IPS-18c (cell line): ENCODE results near the gene STK32B.

ENCODE experiments used
- H3K4me3 ChIP-seq: 2 replicates; pipeline ENCODE4 v1.7.0; 2013; ENCODE audit warnings: low read depth, mild to moderate bottlenecking, low read length, moderate library complexity; ENCODE audit not compliant: insufficient read depth
- H3K9me3 ChIP-seq: one replicate; pipeline ENCODE4 v1.6.1; 2013; ENCODE audit warnings: mild to moderate bottlenecking, low read length, moderate library complexity; ENCODE audit not compliant: control insufficient read depth, insufficient read depth

STK32B gene

DNA sequence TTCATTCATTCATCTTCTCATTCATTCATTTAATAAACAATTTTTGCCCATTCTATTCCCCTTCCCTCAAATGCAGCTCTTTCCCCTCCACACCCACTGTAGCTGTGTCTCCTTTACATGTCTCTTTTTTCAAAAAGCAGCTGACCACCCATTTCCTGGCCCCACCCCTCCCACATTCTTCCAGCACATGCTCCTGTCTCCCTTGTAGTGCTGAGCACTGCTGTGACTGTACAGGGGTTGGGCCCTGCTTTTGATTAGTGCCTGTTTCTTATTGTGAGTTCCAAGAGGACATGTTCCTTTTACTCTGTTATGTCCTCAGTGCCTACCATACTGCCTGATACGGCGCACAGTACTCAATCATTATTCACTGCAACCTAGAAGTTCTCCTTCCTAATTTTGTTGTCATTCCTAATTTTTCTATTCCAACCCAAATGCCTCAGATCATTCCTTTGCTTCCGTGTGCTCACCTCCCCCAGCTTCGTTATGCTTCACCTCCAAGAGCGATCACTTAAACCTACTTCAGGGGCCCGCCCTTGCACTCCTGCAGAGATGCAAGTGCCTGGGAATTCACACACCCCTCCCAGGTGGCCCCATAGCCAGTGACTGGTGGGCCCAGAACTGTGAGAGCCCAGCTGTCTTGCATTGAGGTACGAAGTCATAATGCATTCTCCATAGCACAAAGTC lies 152.2 kb downstream of the STK32B start:
- no peak overlapping the region for H3K4me3 ChIP-seq
- H3K9me3 ChIP-seq, result peaks cover 7% of the 10 kb centered on the region

DNA sequence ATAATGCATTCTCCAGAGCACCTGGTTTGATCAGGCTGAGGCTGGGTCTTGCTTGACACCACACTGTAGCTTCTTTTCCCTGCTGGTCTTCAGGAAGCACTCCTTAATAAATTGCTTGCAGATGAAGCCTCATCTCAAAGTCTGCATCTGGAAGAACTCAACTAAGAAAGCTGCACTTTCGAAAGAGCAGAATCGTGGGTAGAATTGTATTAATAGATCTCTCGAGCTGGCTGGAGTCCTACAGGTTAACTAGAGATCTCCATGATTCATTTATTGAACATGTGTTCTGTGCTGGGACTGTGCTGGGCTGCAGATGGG lies 152.7 kb downstream of the STK32B start:
- no peak overlapping the region for H3K4me3 ChIP-seq
- peaks cover 7% of the 10 kb centered on the region for H3K9me3 ChIP-seq

DNA sequence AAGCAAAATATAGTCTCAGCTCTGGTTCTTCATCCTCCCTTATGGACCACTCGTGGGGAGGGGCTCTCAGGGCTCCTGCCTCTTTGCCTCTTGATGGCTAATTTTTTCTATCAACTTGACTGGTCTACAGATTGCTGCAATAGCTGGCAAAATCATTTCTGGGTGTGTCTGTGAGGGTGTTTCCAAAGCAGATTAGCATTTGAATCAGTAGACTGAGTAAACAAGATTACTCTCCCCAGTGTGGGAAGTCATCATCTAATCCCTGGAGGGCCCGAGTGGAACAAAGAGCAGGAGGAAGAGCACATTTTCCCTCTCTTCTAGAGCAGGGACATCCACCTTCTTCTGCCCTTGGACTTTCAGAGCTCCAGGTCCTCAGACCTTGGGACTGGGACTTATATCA lies 153.5 kb downstream of the STK32B start:
- Histone ChIP-seq H3K4me3 (no peak overlapping the region), H3K9me3 (peaks cover 7% of the 10 kb centered on the region)

DNA sequence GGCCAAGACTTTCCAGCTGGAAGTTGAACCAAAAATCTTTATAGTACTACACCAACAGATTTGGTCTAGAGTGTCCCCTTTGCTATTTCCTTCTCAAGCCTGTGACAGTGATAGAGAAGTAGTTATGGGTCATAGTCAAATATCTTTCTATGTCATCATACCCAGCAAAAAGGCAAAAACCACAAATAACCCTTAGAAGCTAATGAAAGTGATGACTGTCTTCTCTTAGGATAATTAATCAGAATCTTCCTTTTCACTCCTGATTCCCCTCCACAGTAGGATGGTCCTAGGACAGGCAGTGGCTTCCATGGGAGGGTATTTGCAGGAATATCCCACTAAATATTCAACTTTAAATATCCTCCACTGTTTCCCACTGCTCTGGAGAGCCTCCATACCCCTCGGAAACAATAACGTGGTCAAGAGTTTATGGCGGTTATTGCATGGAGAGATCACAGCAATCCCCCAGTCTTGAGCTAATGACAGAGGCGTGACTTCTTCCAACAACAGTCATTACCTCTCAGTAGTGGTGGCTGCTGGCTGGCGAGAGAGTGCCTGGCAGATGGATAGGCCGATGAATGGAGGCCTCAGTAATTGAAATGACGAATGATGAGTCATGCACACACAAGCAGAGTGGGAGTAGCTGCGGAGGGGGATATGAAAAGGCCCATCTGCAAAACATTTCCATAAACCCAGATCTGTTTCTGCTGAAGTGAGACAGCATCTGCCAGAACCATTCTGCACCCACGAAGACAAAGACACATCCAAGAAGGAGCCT lies 154.9 kb downstream of the STK32B start:
- H3K9me3 ChIP-seq, result peaks cover 7% of the 10 kb centered on the region
- H3K4me3 ChIP-seq, result no peak overlapping the region; the same call in 1 of the 2 replicates

DNA sequence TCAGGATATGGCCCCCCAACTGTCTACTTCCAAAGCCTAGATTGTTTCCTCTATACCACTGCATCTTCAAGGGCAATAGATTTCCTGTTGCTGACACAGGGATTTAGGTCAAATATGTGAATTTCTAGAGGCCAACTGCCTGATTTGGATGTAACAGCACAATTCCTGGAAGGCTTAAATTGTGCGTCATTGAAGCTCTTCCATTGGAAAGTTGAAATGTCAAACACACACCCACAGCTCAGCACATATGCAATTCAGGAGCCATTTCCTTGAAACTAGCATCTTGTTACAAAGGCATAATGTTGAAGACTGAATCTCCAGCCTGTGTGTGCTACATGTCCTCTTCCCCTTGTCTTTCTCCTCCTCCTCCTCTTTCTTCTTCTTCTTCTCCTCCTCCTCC lies 158.6 kb downstream of the STK32B start:
- Histone ChIP-seq H3K4me3 (no peak overlapping the region), H3K9me3 (peaks cover 7% of the 10 kb centered on the region)

DNA sequence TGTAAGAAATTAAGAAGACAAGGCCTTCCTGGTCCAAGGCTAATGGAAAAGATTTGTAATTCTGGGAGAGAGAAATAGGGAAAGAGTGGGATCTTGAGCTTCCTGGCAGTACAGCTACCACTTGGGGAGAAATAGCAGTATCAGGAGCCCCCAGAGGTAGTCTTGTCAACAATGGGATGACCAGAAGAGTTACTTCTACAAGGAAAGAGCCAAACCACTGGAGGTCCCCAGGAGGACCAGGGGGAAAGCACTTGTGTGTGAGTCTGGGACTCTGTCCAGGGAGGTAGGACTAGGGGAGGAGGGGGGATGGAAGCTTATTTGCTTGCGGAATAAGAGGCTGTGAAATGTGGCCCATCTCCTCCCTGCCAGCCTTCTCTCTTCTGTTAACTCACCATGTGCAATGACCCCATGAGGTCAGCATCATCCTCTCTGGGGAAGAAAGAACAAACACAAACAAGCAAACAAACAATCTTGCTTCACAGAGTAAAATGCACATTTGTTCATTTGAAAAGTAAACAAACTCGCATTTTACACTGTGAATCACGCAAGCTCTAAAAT lies 160.1 kb downstream of the STK32B start:
- Histone ChIP-seq H3K4me3 (no peak overlapping the region), H3K9me3 (peaks cover 7% of the 10 kb centered on the region)

DNA sequence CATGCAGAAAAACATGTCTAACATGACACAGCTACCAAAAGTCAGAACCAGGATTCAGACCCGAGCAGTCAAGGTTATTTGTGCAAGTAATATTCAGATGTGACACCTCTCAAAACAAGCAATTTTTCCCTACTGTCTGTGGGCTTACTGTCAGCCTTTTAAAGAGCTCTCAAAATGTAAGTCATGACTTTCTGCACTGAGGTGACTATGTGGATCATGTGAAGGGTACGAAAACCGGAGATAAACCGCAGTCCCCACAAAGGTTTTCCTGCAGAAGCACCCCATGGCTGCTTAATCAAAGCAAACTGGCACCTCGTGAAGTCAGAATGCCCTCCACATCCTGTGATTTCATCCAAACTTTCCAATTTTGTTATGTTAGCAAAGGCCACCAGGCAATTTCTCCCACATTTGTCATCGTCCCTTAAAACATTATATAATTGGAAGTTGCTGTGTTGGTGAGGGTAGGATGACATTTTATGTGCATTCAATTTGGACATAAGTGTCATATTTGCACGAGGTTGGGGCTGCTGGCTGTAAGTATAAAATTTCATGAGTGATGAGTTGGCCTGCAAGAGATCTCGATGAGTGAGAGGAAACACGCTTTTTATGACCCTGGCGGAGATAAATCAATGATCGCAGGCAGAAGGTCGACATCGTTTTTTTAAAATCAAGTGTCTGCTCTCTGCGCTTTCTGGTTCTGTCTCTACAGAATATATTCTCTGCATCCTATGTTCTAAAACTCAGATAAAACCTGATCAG lies 161.2 kb downstream of the STK32B start:
- peaks cover 6% of the 10 kb centered on the region for H3K9me3 ChIP-seq
- H3K4me3 ChIP-seq, result no peak overlapping the region

DNA sequence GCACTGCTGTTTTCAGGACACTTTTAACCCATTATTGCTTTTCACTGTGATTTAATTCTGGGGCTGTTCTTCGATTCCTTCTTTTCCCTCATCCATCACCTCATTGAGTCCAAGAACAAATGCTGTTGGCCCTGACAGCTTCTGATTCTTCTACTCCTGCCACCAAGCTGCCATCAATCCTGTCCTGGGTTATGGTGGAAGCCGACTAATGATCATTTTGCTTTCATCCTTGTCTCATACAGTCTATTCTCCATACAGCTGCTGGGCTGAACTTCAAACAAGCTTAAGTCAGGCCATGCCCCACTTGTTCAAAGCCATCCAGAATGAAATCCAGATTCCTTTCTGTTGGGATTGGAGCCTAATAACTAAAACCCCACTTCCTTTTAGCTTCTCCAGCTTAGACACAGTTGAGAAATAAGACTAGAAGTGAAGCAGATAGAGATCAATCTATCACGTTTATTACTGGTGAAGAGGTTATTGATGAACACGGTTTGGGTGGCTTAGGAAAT lies 161.9 kb downstream of the STK32B start:
- Histone ChIP-seq H3K4me3 (no peak overlapping the region), H3K9me3 (no peaks in the 10 kb centered on the region)

DNA sequence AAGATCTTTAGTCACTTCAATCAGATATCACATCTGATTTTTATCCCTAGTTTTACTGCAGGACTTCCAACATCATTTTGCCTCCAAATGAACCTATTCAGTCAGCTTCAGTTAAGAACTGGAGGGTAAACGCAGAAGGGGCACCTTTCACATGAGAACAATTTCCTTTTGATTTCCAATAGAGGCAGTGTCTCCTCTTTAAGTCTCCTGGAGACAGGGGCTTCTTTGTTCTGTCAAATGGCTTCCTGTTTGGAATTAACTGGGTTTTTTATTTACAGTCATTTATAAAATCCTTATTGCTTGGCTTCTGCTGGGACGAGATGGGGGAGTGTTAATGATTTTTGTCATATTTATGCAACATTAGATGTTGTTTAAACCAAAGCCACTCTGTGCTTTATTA lies 164.0 kb downstream of the STK32B start:
- Histone ChIP-seq H3K9me3 (no peaks in the 10 kb centered on the region), H3K4me3 (no peak overlapping the region)

DNA sequence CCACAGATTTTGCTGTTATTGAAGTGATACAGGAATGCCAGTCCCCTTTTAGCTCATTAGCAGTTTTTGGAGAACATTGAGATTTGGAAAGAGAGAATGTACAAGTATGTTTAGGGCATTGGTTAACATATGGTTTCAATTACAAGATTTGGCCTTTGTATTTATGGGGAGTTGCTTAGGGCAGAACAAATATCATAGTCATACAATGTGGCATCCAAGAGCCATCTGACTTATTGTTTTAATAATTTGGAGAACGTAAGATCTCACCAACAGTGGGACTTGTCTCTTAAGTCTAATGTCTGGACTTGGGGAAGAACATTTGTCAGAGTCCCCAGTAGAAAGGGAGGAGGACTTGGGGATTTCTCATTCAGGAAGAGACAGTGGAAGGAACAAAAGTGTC lies 166.1 kb downstream of the STK32B start:
- H3K4me3 ChIP-seq, result no peak overlapping the region
- H3K9me3 ChIP-seq, result no peaks in the 10 kb centered on the region

DNA sequence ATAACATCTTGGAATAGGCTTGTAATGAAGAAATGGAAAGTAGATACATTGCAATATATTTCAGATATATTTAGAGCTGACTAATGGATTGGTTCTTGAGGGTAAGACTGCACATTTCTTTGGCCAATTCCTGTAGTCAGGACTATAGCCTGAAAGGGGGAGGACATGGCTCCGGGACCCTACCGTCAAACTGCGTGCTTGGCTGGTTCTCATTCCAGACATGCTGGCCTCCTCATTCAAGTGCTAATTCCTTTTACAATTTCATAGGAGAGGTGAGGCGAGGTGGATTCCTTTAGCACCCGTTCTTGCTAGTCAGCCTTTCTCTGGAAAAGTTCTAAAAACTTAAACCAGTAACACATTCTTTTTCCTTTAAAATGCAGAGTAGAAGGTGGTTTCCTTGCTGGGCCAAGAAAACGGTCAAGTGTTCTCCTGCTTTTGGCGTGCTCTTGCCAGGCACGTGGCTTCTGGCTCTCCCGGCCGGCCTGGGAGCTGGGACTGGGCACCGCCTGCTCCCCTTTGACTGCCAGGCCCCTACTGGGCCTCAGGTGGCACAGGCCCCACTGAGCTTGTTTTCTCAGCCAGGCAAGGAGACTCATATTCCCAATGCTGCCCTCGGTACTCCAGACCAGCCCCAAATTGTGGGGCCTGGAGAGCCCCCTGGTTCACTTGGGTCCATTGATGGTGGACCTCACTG lies 167.2 kb downstream of the STK32B start:
- no peak overlapping the region; the same call in 1 of the 2 replicates for H3K4me3 ChIP-seq
- H3K9me3 ChIP-seq, result no peaks in the 10 kb centered on the region

DNA sequence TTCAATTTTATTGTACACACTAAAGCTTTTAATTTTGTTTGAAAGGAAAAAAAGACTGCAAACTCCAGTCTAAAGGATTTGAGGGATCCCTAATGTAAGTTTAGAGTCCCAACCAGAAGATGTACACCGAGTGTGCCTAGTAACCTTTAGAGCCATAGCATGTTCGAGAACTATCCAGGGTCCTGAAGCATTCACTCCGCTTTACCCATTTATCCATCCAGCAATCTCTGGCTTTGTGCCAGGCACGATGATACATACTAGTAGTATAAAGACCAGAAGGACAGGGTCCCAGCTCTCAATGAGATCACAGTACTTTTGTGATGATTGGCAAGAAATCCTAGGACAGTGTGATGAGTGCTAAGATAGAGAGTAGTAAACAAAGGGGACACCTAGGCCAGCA lies 168.7 kb downstream of the STK32B start:
- H3K4me3 ChIP-seq, result no peak overlapping the region
- H3K9me3 ChIP-seq, result no peaks in the 10 kb centered on the region

DNA sequence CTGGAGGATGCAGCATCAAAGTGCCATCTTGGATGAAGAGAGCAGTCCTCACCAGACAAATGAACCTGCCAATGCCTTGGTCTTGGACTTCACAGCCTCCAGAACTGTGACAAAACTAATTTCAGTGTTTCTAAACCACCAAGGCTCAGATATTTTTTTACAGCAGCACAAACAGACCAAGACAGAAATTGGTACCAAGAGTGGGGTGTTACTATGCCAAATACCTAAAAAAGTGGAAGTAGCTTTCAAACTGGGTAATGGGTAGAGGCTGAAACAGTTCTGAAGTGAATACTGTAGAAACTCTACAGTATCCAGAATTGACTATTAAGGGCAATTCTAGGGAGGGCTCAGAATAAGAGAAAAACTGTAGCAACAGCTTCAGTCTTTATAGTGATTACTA lies 170.8 kb downstream of the STK32B start:
- Histone ChIP-seq H3K4me3 (no peak overlapping the region), H3K9me3 (no peaks in the 10 kb centered on the region)

DNA sequence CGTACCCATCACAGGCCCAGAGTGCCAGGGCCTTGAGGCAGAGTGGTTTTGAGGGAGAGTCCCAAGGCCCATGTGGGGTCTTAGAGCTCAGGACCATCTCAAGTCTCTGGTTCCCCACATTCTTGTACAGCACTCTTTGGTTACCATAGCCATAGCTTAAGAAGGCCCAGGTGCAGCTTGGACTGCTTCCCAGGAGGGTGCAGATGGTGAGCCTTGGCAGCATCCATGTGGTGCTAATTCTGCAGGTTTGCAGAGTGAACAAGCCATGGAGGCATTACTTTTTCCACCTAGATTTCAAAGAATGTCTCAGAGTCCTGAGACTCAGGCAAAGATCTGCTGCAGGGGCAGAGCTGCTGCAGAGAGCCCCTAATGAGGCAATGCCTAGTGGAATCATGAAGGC lies 171.7 kb downstream of the STK32B start:
- no peak overlapping the region for H3K4me3 ChIP-seq

DNA sequence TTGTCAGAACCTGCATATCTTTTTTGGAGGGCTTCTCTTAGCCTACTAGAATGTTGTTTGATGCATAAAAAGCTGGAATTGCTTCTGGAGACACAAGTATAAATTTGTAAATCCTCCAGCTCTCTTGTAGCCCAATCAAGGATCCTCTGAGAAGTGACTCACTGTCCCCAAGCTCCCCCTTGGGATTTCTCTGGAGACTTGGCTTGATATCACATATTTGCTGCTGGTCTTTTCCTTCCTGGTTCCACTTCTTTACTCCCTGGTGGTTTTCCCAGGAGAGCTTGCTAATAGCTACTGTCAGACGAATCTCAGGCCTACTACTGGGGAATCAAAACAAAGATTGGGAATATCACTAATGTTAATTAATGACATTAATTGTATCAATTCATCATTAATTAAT lies 173.1 kb downstream of the STK32B start:
- no peak overlapping the region for H3K4me3 ChIP-seq
- no peaks in the 10 kb centered on the region for H3K9me3 ChIP-seq

More for the DNA sequence above, 171.7 kb downstream of the STK32B start:
- H3K9me3 ChIP-seq, result no peaks in the 10 kb centered on the region

DNA sequence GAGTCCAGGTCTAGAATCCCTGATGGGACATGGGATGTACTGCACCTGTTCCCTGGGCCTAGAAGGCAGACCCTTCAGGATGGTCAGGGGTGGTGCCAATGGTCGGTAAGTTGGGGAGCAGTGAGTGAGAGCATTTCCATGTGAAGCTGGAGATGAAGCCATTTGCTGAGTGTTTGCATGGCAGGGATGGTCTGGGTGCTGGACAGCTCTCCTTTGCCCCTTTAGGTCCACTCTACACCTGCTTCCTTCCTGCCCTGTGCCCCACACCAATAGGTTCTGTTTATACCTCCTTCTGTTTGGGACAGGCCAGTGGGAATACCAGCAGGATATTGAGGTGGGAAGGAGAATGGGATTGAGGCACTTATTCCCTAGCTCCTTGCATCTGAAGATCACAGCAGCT lies 181.3 kb downstream of the STK32B start:
- Histone ChIP-seq H3K9me3 (no peaks in the 10 kb centered on the region), H3K4me3 (no peak overlapping the region)

DNA sequence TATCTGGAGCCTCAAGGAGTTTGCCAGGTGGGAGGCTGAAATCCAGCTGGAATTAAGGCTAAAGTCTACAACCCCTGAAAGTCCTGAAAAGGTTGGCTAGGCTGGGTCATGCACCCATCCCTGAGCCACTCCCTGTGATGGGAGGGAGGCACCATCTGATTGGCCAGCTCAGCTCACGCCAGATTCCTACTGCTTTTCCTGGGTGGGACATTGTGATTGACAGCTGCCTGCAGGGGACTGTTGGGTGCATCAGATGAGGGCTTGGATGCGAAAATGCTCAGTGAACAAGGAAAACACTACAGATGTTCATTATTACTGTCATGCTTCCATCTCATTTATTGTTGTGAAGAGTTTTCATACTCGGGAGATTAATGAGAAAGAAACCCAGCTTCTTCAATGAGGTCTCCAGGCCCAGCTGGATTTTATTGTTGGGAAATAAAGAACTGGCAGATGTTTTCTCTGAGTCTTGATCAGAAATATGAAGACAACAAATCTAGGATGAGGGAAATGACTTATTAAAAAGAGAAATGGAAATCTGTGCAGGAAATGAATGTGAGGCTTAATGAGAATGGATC lies 185.9 kb downstream of the STK32B start:
- no peaks in the 10 kb centered on the region for H3K9me3 ChIP-seq
- no peak overlapping the region for H3K4me3 ChIP-seq
